ENCODE data around the gene SEMA5A. TPM values are rescaled to one million over a fixed set of nuclear protein-coding genes. Genes with fewer than 3 reads are reported as not detected.
A peak's percentile ranks its signal among the peaks of the same experiment; 100 is the strongest.

SEMA5A gene
- total and polyA plus RNA-seq, 2 of the 8 experiments (the other 6 are each of a cell fraction or from before 2014, with no cell fraction given) = 5.3 to 8.9 TPM

DNA sequence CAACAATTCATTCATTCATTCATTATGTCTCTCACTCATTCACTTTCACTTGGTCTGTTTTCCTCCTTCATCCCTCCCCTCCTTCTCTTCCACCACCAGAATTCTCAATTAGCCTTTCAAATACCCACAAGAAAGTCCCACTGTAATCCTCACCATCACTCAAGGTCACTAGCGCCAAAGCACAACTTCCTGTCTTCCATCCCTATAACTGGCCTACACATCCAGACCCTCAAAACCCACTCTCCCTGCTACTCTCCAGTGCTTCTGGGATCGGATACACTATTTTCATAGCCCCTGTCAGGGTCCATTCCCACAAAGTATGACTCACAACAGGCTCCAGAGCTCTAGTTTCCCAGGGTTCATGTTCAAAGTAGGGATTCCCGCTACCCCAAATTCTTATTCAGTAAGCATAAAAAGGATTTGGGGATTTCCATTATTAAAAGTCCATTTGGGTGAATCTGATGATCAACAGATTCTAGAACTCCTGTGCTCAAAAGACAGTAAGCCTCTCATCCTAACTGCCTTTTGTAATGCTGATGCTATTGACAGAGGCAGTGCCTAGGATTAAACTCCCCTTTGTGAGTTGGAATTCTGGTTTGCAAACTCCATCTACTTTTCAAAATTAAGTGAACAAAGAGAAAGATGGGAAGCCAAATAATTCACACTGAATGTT lies 250.9 kb downstream of the SEMA5A start (continued):
- TF ChIP-seq KDM1A (IDR thresholded peaks at IDR 0.05; ENCODE audit: borderline replicate concordance, low read length) = peak; percentile 54; the same call in 1 of the 2 replicates
- no peak for TF ChIP-seq TCF12 (IDR thresholded peaks at IDR 0.05; ENCODE audit: low read depth, low read length)
- no peak for TF ChIP-seq EGR1 (IDR thresholded peaks at IDR 0.05; ENCODE audit: borderline replicate concordance, low read depth, low read length)
- TF ChIP-seq RNF2 (IDR thresholded peaks at IDR 0.05; ENCODE audit: borderline replicate concordance, low read depth, low read length, missing control alignments, poor library complexity, severe bottlenecking) = no peak
- no peak for TF ChIP-seq POLR2A (IDR thresholded peaks at IDR 0.05; ENCODE audit: control extremely low read depth in 1 of 2, low read depth in 2 of 2, low read length in 2 of 2)
- TF ChIP-seq, protein P1, sequence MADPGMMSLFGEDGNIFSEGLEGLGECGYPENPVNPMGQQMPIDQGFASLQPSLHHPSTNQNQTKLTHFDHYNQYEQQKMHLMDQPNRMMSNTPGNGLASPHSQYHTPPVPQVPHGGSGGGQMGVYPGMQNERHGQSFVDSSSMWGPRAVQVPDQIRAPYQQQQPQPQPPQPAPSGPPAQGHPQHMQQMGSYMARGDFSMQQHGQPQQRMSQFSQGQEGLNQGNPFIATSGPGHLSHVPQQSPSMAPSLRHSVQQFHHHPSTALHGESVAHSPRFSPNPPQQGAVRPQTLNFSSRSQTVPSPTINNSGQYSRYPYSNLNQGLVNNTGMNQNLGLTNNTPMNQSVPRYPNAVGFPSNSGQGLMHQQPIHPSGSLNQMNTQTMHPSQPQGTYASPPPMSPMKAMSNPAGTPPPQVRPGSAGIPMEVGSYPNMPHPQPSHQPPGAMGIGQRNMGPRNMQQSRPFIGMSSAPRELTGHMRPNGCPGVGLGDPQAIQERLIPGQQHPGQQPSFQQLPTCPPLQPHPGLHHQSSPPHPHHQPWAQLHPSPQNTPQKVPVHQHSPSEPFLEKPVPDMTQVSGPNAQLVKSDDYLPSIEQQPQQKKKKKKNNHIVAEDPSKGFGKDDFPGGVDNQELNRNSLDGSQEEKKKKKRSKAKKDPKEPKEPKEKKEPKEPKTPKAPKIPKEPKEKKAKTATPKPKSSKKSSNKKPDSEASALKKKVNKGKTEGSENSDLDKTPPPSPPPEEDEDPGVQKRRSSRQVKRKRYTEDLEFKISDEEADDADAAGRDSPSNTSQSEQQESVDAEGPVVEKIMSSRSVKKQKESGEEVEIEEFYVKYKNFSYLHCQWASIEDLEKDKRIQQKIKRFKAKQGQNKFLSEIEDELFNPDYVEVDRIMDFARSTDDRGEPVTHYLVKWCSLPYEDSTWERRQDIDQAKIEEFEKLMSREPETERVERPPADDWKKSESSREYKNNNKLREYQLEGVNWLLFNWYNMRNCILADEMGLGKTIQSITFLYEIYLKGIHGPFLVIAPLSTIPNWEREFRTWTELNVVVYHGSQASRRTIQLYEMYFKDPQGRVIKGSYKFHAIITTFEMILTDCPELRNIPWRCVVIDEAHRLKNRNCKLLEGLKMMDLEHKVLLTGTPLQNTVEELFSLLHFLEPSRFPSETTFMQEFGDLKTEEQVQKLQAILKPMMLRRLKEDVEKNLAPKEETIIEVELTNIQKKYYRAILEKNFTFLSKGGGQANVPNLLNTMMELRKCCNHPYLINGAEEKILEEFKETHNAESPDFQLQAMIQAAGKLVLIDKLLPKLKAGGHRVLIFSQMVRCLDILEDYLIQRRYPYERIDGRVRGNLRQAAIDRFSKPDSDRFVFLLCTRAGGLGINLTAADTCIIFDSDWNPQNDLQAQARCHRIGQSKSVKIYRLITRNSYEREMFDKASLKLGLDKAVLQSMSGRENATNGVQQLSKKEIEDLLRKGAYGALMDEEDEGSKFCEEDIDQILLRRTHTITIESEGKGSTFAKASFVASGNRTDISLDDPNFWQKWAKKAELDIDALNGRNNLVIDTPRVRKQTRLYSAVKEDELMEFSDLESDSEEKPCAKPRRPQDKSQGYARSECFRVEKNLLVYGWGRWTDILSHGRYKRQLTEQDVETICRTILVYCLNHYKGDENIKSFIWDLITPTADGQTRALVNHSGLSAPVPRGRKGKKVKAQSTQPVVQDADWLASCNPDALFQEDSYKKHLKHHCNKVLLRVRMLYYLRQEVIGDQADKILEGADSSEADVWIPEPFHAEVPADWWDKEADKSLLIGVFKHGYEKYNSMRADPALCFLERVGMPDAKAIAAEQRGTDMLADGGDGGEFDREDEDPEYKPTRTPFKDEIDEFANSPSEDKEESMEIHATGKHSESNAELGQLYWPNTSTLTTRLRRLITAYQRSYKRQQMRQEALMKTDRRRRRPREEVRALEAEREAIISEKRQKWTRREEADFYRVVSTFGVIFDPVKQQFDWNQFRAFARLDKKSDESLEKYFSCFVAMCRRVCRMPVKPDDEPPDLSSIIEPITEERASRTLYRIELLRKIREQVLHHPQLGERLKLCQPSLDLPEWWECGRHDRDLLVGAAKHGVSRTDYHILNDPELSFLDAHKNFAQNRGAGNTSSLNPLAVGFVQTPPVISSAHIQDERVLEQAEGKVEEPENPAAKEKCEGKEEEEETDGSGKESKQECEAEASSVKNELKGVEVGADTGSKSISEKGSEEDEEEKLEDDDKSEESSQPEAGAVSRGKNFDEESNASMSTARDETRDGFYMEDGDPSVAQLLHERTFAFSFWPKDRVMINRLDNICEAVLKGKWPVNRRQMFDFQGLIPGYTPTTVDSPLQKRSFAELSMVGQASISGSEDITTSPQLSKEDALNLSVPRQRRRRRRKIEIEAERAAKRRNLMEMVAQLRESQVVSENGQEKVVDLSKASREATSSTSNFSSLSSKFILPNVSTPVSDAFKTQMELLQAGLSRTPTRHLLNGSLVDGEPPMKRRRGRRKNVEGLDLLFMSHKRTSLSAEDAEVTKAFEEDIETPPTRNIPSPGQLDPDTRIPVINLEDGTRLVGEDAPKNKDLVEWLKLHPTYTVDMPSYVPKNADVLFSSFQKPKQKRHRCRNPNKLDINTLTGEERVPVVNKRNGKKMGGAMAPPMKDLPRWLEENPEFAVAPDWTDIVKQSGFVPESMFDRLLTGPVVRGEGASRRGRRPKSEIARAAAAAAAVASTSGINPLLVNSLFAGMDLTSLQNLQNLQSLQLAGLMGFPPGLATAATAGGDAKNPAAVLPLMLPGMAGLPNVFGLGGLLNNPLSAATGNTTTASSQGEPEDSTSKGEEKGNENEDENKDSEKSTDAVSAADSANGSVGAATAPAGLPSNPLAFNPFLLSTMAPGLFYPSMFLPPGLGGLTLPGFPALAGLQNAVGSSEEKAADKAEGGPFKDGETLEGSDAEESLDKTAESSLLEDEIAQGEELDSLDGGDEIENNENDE (IDR thresholded peaks at IDR 0.05; ENCODE audit: insufficient replicate concordance, low read length) = peak; percentile 76

All from H1 (cell line).